ENCODE measurements around the gene IL12RB2. TPM values are rescaled to one million over a fixed set of nuclear protein-coding genes. Genes with fewer than 3 reads are reported as not detected.

The IL12RB2 gene
- total and polyA plus RNA-seq, 2 of the 13 experiments (the other 11 are each of a cell fraction or from before 2014, with no cell fraction given): not detected

GRCh38 chr1:67359592-67359991 lies 51.9 kb downstream of the IL12RB2 start (continued):
- TF ChIP-seq ZBTB37 (CRISPR knock-in tag; IDR thresholded peaks at IDR 0.05): no peak
- TF ChIP-seq BORCS8-MEF2B (CRISPR knock-in tag; IDR thresholded peaks at IDR 0.05): no peak
- TF ChIP-seq AHR (CRISPR knock-in tag; IDR thresholded peaks at IDR 0.05): no peak
- no peak for TF ChIP-seq SNAPC2 (CRISPR knock-in tag; IDR thresholded peaks at IDR 0.05)

GRCh38 chr1:67361641-67362040 lies 54.0 kb downstream of the IL12RB2 start:
- POLR2A ChIA-PET: no interaction called here
- 67% methylated on average over 5 of the region's 5 CpGs for WGBS (ENCODE audit: low lambda C conversion rate)
- intact Hi-C loops (cut with micrococcal nuclease; ENCODE audit: unreplicated experiment) (no loop called here), in situ Hi-C loops (cut with HindIII; ENCODE audit: extremely low pct_ligation_motif_present, low pct_unique_long_range_greater_than_20kb) (no loop called here)
- H3K4me2 ChIP-seq (ENCODE audit: low read depth, low read length): no peak overlapping the region
- CTCF ChIA-PET (ENCODE audit: low intra/inter-chr PET ratio, low total read pairs): no interaction called here
- ATAC-seq (no peak), FAIRE-seq (no peak), DNase-seq (ENCODE audit: low spot score) (no peak)
- 0 out of 2 replicates have a peak, but pooled peaks cover under 1% of the 10 kb centered on the region for H3K4me1 ChIP-seq (ENCODE audit: insufficient read depth, low read length)
- no peak overlapping the region for H2AFZ ChIP-seq (ENCODE audit: low read length)
- H4K20me1 ChIP-seq (ENCODE audit: insufficient read depth, low read length): no peaks in the 10 kb centered on the region
- no peaks in the 10 kb centered on the region for H3K9me3 ChIP-seq (ENCODE audit: low read length)
- H3K79me2 ChIP-seq (ENCODE audit: insufficient read depth, low read length): no peaks in the 10 kb centered on the region
- no peak overlapping the region for H3K27ac ChIP-seq (ENCODE audit: extremely low read length, insufficient read depth, low read length)
- H3K4me3 ChIP-seq (replicated peaks in 1 of 3; ENCODE audit: insufficient read depth in 1 of 3, low read depth in 2 of 3, low read length in 3 of 3): no peak overlapping the region
- H3K9ac ChIP-seq (ENCODE audit: insufficient read depth, low read depth, low read length): no peak overlapping the region
- no TSS peak for BruUV-seq (replicated peaks)
- H3K36me3 ChIP-seq (replicated peaks in 1 of 2; ENCODE audit: control insufficient read depth in 1 of 2, insufficient read depth in 2 of 2, low read length in 2 of 2): no peaks in the 10 kb centered on the region
- no peaks in the 10 kb centered on the region for H3K27me3 ChIP-seq (ENCODE audit: control insufficient read depth in 1 of 2, insufficient read depth in 2 of 2, low read length in 2 of 2)
- TF ChIP-seq ZBTB7B (CRISPR knock-in tag; IDR thresholded peaks at IDR 0.05) (no peak), ZMYM2 (CRISPR knock-in tag; IDR thresholded peaks at IDR 0.05) (no peak), ZNF552 (CRISPR knock-in tag; IDR thresholded peaks at IDR 0.05; ENCODE audit: borderline replicate concordance) (no peak), SRSF1 (optimal IDR thresholded peaks at IDR 0.05; ENCODE audit: low read depth, low read length) (no peak), ZNF101 (CRISPR knock-in tag; IDR thresholded peaks at IDR 0.05; ENCODE audit: borderline replicate concordance, low read depth) (no peak), TRIM24 (CRISPR knock-in tag; IDR thresholded peaks at IDR 0.05) (no peak), ZEB1 (IDR thresholded peaks at IDR 0.05; ENCODE audit: insufficient replicate concordance, low read depth) (no peak), ZNF234 (CRISPR knock-in tag; conservative IDR thresholded peaks at IDR 0.05) (no peak)
- TF ChIP-seq, protein P1, sequence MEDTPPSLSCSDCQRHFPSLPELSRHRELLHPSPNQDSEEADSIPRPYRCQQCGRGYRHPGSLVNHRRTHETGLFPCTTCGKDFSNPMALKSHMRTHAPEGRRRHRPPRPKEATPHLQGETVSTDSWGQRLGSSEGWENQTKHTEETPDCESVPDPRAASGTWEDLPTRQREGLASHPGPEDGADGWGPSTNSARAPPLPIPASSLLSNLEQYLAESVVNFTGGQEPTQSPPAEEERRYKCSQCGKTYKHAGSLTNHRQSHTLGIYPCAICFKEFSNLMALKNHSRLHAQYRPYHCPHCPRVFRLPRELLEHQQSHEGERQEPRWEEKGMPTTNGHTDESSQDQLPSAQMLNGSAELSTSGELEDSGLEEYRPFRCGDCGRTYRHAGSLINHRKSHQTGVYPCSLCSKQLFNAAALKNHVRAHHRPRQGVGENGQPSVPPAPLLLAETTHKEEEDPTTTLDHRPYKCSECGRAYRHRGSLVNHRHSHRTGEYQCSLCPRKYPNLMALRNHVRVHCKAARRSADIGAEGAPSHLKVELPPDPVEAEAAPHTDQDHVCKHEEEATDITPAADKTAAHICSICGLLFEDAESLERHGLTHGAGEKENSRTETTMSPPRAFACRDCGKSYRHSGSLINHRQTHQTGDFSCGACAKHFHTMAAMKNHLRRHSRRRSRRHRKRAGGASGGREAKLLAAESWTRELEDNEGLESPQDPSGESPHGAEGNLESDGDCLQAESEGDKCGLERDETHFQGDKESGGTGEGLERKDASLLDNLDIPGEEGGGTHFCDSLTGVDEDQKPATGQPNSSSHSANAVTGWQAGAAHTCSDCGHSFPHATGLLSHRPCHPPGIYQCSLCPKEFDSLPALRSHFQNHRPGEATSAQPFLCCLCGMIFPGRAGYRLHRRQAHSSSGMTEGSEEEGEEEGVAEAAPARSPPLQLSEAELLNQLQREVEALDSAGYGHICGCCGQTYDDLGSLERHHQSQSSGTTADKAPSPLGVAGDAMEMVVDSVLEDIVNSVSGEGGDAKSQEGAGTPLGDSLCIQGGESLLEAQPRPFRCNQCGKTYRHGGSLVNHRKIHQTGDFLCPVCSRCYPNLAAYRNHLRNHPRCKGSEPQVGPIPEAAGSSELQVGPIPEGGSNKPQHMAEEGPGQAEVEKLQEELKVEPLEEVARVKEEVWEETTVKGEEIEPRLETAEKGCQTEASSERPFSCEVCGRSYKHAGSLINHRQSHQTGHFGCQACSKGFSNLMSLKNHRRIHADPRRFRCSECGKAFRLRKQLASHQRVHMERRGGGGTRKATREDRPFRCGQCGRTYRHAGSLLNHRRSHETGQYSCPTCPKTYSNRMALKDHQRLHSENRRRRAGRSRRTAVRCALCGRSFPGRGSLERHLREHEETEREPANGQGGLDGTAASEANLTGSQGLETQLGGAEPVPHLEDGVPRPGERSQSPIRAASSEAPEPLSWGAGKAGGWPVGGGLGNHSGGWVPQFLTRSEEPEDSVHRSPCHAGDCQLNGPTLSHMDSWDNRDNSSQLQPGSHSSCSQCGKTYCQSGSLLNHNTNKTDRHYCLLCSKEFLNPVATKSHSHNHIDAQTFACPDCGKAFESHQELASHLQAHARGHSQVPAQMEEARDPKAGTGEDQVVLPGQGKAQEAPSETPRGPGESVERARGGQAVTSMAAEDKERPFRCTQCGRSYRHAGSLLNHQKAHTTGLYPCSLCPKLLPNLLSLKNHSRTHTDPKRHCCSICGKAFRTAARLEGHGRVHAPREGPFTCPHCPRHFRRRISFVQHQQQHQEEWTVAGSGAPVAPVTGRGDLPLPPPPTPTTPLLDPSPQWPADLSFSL (CRISPR knock-in tag; IDR thresholded peaks at IDR 0.05): no peak
- TF ChIP-seq, protein P2, sequence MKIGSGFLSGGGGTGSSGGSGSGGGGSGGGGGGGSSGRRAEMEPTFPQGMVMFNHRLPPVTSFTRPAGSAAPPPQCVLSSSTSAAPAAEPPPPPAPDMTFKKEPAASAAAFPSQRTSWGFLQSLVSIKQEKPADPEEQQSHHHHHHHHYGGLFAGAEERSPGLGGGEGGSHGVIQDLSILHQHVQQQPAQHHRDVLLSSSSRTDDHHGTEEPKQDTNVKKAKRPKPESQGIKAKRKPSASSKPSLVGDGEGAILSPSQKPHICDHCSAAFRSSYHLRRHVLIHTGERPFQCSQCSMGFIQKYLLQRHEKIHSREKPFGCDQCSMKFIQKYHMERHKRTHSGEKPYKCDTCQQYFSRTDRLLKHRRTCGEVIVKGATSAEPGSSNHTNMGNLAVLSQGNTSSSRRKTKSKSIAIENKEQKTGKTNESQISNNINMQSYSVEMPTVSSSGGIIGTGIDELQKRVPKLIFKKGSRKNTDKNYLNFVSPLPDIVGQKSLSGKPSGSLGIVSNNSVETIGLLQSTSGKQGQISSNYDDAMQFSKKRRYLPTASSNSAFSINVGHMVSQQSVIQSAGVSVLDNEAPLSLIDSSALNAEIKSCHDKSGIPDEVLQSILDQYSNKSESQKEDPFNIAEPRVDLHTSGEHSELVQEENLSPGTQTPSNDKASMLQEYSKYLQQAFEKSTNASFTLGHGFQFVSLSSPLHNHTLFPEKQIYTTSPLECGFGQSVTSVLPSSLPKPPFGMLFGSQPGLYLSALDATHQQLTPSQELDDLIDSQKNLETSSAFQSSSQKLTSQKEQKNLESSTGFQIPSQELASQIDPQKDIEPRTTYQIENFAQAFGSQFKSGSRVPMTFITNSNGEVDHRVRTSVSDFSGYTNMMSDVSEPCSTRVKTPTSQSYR (CRISPR knock-in tag; IDR thresholded peaks at IDR 0.05; ENCODE audit: borderline replicate concordance): no peak
